Measurements from ENCODE around the gene MYF6. TPM values are rescaled to one million over a fixed set of nuclear protein-coding genes. Genes with fewer than 3 reads are reported as not detected.

The MYF6 gene
- total RNA-seq, 4 donors from 2014 or later = 0.27 TPM; not detected in 3

GRCh38 chr12:80745851-80746505 lies 38.5 kb downstream of the MYF6 start:
- 67 to 80% methylated on average over 3 to 6 of the region's 6 CpGs for WGBS, 2 donors (ENCODE audit: low coverage in 1 of 2)
- Histone ChIP-seq H3K27ac (no peak overlapping the region), H3K4me1 (no peaks in the 10 kb centered on the region), H3K4me3 (no peak overlapping the region), H3K27me3 (no peaks in the 10 kb centered on the region), H3K36me3 (no peaks in the 10 kb centered on the region), H3K9me3 (no peaks in the 10 kb centered on the region)
- intact Hi-C loops (cut with DNase I; ENCODE audit: low total_unique reads) (no loop called here), in situ Hi-C loops (cut with MboI; ENCODE audit: low pct_ligation_motif_present in 1 of 4, low pct_unique_long_range_greater_than_20kb in 1 of 4, low sequenced_read_pairs in 3 of 4) (no loop called here)
- TF ChIP-seq POLR2AphosphoS5 (IDR thresholded peaks at IDR 0.05) = no peak
- TF ChIP-seq EP300 (IDR thresholded peaks at IDR 0.05; ENCODE audit: low read depth) = no peak
- DNase-seq = no peak

GRCh38 chr12:80747800-80748199 lies 40.4 kb downstream of the MYF6 start:
- Histone ChIP-seq H3K9me3 (no peaks in the 10 kb centered on the region), H3K27ac (no peak overlapping the region), H3K4me3 (no peak overlapping the region), H3K27me3 (no peaks in the 10 kb centered on the region), H3K4me1 (no peaks in the 10 kb centered on the region), H3K36me3 (no peaks in the 10 kb centered on the region)
- TF ChIP-seq EP300 (IDR thresholded peaks at IDR 0.05; ENCODE audit: low read depth) = no peak
- no peak for TF ChIP-seq POLR2AphosphoS5 (IDR thresholded peaks at IDR 0.05)
- no peak for TF ChIP-seq CTCF (IDR thresholded peaks at IDR 0.05)
- TF ChIP-seq POLR2A (IDR thresholded peaks at IDR 0.05) = no peak
- in situ Hi-C loops (cut with MboI; ENCODE audit: low pct_ligation_motif_present in 1 of 4, low pct_unique_long_range_greater_than_20kb in 1 of 4, low sequenced_read_pairs in 3 of 4) = no loop called here
- no peak for DNase-seq
- 72 to 78% methylated on average over 2 of the region's 2 CpGs for WGBS, 2 donors (ENCODE audit: low coverage in 1 of 2)
- intact Hi-C loops (cut with DNase I; ENCODE audit: low total_unique reads) = no loop called here

GRCh38 chr12:80749456-80749855 lies 42.0 kb downstream of the MYF6 start:
- no peak for DNase-seq
- Histone ChIP-seq H3K36me3 (no peaks in the 10 kb centered on the region), H3K4me1 (no peaks in the 10 kb centered on the region), H3K27me3 (no peaks in the 10 kb centered on the region), H3K4me3 (no peak overlapping the region), H3K27ac (no peak overlapping the region), H3K9me3 (no peaks in the 10 kb centered on the region)
- in situ Hi-C loops (cut with MboI; ENCODE audit: low pct_ligation_motif_present in 1 of 4, low pct_unique_long_range_greater_than_20kb in 1 of 4, low sequenced_read_pairs in 3 of 4) (no loop called here), intact Hi-C loops (cut with DNase I; ENCODE audit: low total_unique reads) (no loop called here)
- 39 to 58% methylated on average over 2 of the region's 2 CpGs for WGBS, 2 donors (ENCODE audit: low coverage in 1 of 2)
- TF ChIP-seq CTCF (IDR thresholded peaks at IDR 0.05) (no peak), POLR2A (IDR thresholded peaks at IDR 0.05) (no peak), EP300 (IDR thresholded peaks at IDR 0.05; ENCODE audit: low read depth) (no peak), POLR2AphosphoS5 (IDR thresholded peaks at IDR 0.05) (no peak)

- DNase-seq = no peak
- Histone ChIP-seq H3K36me3 (no peaks in the 10 kb centered on the region), H3K9me3 (no peaks in the 10 kb centered on the region), H3K4me1 (no peaks in the 10 kb centered on the region), H3K27me3 (no peaks in the 10 kb centered on the region), H3K4me3 (no peak overlapping the region), H3K27ac (no peak overlapping the region)
- in situ Hi-C loops (cut with MboI; ENCODE audit: low pct_ligation_motif_present in 1 of 4, low pct_unique_long_range_greater_than_20kb in 1 of 4, low sequenced_read_pairs in 3 of 4) = no loop called here
- no peak for TF ChIP-seq POLR2AphosphoS5 (IDR thresholded peaks at IDR 0.05)
- no peak for TF ChIP-seq EP300 (IDR thresholded peaks at IDR 0.05; ENCODE audit: low read depth)
- TF ChIP-seq POLR2A (IDR thresholded peaks at IDR 0.05) = no peak
- no peak for TF ChIP-seq CTCF (IDR thresholded peaks at IDR 0.05)
- intact Hi-C loops (cut with DNase I; ENCODE audit: low total_unique reads) = no loop called here
These were observed 45.0 kb downstream of the MYF6 start for GRCh38 chr12:80752464-80752863.

GRCh38 chr12:80754274-80754673 lies 46.8 kb downstream of the MYF6 start:
- intact Hi-C loops (cut with DNase I; ENCODE audit: low total_unique reads) (no loop called here), in situ Hi-C loops (cut with MboI; ENCODE audit: low pct_ligation_motif_present in 1 of 4, low pct_unique_long_range_greater_than_20kb in 1 of 4, low sequenced_read_pairs in 3 of 4) (no loop called here)
- Histone ChIP-seq H3K27me3 (no peaks in the 10 kb centered on the region), H3K4me3 (no peak overlapping the region), H3K27ac (no peak overlapping the region), H3K4me1 (no peaks in the 10 kb centered on the region), H3K36me3 (no peaks in the 10 kb centered on the region), H3K9me3 (no peaks in the 10 kb centered on the region)
- no peak for DNase-seq
- TF ChIP-seq POLR2AphosphoS5 (IDR thresholded peaks at IDR 0.05) (no peak), POLR2A (IDR thresholded peaks at IDR 0.05) (no peak), CTCF (IDR thresholded peaks at IDR 0.05) (no peak), EP300 (IDR thresholded peaks at IDR 0.05; ENCODE audit: low read depth) (no peak)
- WGBS, 2 donors (ENCODE audit: low coverage in 1 of 2) = 73 to 81% methylated on average over 1 to 3 of the region's 3 CpGs

All from transverse colon (tissue), 4 donors.